SK-N-SH treated with all-trans-retinoic acid at 6 μM for 48 hours (cell line): ENCODE results near the gene RHOT2.

Source experiments
- ATAC-seq: fragments of 200-7000 bp; cut with Tn5 transposase; 3 replicates; pipeline ENCODE4 v1.9.1; 2020; ENCODE audit warnings: mild to moderate bottlenecking, moderate library complexity
- ARNTL ChIP-seq: fragments of 450-650 bp; formaldehyde crosslinking; IDR thresholded peaks from 2 replicates; pipeline ENCODE4 v1.5.0; 2020; ENCODE audit warnings: low read depth, mild to moderate bottlenecking, moderate library complexity, borderline replicate concordance
- BACH2 ChIP-seq: fragments of 250-450 bp; sonication (Bioruptor Pico); IDR thresholded peaks from 2 replicates; pipeline ENCODE4 v1.9.0; 2021; ENCODE audit warnings: mild to moderate bottlenecking, borderline replicate concordance
- CSDC2 ChIP-seq: fragments of 250-450 bp; sonication (Bioruptor Pico); IDR thresholded peaks from 2 replicates; pipeline ENCODE4 v1.5.0; 2020; ENCODE audit warnings: mild to moderate bottlenecking, moderate library complexity
- CSRNP3 ChIP-seq: fragments of 250-450 bp; sonication (Bioruptor Pico); IDR thresholded peaks from 2 replicates; pipeline ENCODE4 v1.5.1; 2021; ENCODE audit warnings: mild to moderate bottlenecking, moderate library complexity
- ESRRG ChIP-seq: fragments of 250-450 bp; sonication (Bioruptor Pico); IDR thresholded peaks from 2 replicates; pipeline ENCODE4 v1.6.1; 2021; ENCODE audit warnings: mild to moderate bottlenecking
- GLIS3 ChIP-seq: fragments of 250-450 bp; sonication (Bioruptor Pico); IDR thresholded peaks from 2 replicates; pipeline ENCODE4 v1.5.0; 2020; ENCODE audit warnings: mild to moderate bottlenecking, moderate library complexity
- ISL1 ChIP-seq: fragments of 250-450 bp; sonication (Bioruptor Pico); IDR thresholded peaks from 2 replicates; pipeline ENCODE4 v2.1.2; 2022; ENCODE audit warnings: mild to moderate bottlenecking, moderate library complexity
- OSR1 ChIP-seq: fragments of 250-450 bp; sonication (Bioruptor Pico); IDR thresholded peaks from 2 replicates; pipeline ENCODE4 v1.8.0; 2022; ENCODE audit warnings: moderate library complexity, mild to moderate bottlenecking, inconsistent platforms
- PATZ1 ChIP-seq: fragments of 250-450 bp; sonication (Bioruptor Pico); IDR thresholded peaks from 2 replicates; pipeline ENCODE4 v1.8.0; 2020; ENCODE audit warnings: mild to moderate bottlenecking, moderate library complexity, borderline replicate concordance
- PPARA ChIP-seq: fragments of 250-450 bp; sonication (Bioruptor Pico); IDR thresholded peaks from 2 replicates; pipeline ENCODE4 v1.5.0; 2020; ENCODE audit warnings: mild to moderate bottlenecking, borderline replicate concordance
- RARB ChIP-seq: fragments of 250-450 bp; sonication (Bioruptor Pico); IDR thresholded peaks from 2 replicates; pipeline ENCODE4 v1.8.0; 2021; ENCODE audit warnings: mild to moderate bottlenecking, moderate library complexity
- SNAI2 ChIP-seq: fragments of 250-450 bp; sonication (Bioruptor Pico); IDR thresholded peaks from 2 replicates; pipeline ENCODE4 v1.5.0; 2020; ENCODE audit warnings: mild to moderate bottlenecking, moderate library complexity
- TCF4 ChIP-seq: fragments of 250-450 bp; sonication (Bioruptor Pico); IDR thresholded peaks from 2 replicates; pipeline ENCODE4 v1.8.0; 2021; ENCODE audit warnings: mild to moderate bottlenecking, moderate library complexity, borderline replicate concordance
- ZC3H10 ChIP-seq: fragments of 250-450 bp; sonication (Bioruptor Pico); IDR thresholded peaks from 2 replicates; pipeline ENCODE4 v1.5.1; 2021; ENCODE audit warnings: mild to moderate bottlenecking, moderate library complexity
- ZFP3 ChIP-seq: fragments of 250-450 bp; sonication (Bioruptor Pico); IDR thresholded peaks from 2 replicates; pipeline ENCODE4 v1.5.0; 2020; ENCODE audit warnings: mild to moderate bottlenecking, moderate library complexity
- ZNF565 ChIP-seq: fragments of 450-650 bp; formaldehyde crosslinking; conservative IDR thresholded peaks from 2 replicates; pipeline ENCODE4 v1.5.0; 2020; ENCODE audit warnings: low read depth, mild to moderate bottlenecking, moderate library complexity
- ZNF70 ChIP-seq: fragments of 450-650 bp; formaldehyde crosslinking; IDR thresholded peaks from 2 replicates; pipeline ENCODE4 v1.5.0; 2020; ENCODE audit warnings: mild to moderate bottlenecking, moderate library complexity
- ZNF8 ChIP-seq: fragments of 450-650 bp; formaldehyde crosslinking; IDR thresholded peaks from 2 replicates; pipeline ENCODE4 v1.5.0; 2020; ENCODE audit warnings: mild to moderate bottlenecking, moderate library complexity
- TF ChIP-seq, protein P1 (sequence below): fragments of 250-450 bp; sonication (Bioruptor Pico); IDR thresholded peaks from 2 replicates; pipeline ENCODE4 v1.5.1; 2020; ENCODE audit warnings: low read depth, mild to moderate bottlenecking, moderate library complexity
- TF ChIP-seq, protein P2 (sequence below): fragments of 250-450 bp; sonication (Bioruptor Pico); IDR thresholded peaks from 2 replicates; pipeline ENCODE4 v1.8.0; 2021; ENCODE audit warnings: low read depth, mild to moderate bottlenecking, moderate library complexity, borderline replicate concordance

Gene RHOT2

DNA sequence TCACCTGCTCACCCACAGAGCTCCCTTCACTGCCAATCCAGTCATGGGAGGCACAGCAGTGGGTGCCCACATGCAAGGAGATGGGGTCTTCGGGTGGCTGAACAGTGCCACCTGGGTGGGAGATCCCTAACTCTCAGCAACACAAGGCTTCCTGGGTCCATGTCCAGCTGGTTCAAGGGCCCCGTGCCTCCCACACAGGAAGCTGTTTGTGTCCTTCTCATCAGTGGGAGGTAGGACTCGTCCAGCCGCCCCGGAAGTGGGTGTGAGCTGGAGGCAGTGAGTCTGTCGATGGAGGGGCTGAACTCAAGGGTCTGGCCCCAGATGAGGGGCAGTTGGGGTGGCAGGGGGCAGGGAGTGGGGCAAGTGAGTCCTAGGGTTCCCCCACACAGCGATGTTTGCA, 36.1 kb downstream of the RHOT2 start (continued):
- no peak for TF ChIP-seq CSRNP3
- TF ChIP-seq RARB (CRISPR knock-in tag): no peak
- no peak for TF ChIP-seq ISL1 (CRISPR knock-in tag)
- TF ChIP-seq OSR1 (CRISPR knock-in tag): no peak
- TF ChIP-seq BACH2 (CRISPR knock-in tag): no peak

DNA sequence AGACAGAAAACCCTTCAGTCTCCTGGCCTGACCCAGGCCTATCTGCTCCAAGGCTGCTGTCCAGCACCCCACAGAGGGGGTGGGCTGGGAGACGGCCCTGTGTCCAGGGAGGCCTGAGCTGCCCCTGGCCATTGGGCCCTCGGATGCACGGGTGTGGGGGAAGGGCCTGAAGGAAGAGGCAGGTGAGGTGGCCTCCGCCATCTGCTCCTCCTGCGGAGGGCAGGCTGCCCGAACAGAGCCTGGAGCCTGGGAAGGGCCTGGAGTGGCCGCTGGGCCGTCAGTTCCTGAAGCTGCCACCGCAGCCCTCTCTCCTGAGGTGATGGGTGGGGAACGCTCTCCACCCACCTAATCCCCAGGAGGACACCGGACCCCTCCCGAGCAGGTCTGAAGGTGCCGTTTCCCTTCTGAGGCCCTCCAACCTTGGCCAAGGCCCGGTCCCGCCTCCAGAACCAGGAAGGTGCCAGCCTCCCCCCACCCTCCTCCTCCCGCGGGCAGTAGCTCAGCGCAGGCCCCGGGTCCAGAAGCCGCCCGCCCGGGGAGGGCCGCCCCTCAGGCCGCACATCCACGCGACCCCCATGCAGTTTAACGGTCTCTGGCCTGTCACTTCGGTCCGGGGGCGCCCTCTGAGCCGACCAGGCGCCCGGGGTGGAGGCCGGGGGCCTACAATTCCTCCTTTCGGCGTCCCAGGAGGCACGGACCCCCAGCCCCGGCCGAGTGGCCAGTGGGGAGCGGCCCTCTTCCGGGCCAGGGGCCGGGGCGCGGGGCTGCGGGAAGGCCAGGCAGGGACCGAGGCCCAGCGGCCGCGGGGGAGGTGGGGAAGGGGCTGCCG, 36.8 kb downstream of the RHOT2 start:
- ATAC-seq: peak; percentile 38
- TF ChIP-seq ISL1 (CRISPR knock-in tag) (no peak), CSRNP3 (no peak), ZFP3 (CRISPR knock-in tag) (no peak), CSDC2 (CRISPR knock-in tag) (no peak), ZNF8 (CRISPR knock-in tag) (no peak), TCF4 (no peak), RARB (CRISPR knock-in tag) (no peak), ARNTL (CRISPR knock-in tag) (no peak), SNAI2 (CRISPR knock-in tag) (no peak), BACH2 (CRISPR knock-in tag) (no peak), PPARA (CRISPR knock-in tag) (no peak), ZC3H10 (CRISPR knock-in tag) (no peak), ESRRG (CRISPR knock-in tag) (no peak), PATZ1 (CRISPR knock-in tag) (no peak), ZNF70 (no peak), GLIS3 (CRISPR knock-in tag) (no peak), ZNF565 (CRISPR knock-in tag) (no peak)
- TF ChIP-seq, protein P1, sequence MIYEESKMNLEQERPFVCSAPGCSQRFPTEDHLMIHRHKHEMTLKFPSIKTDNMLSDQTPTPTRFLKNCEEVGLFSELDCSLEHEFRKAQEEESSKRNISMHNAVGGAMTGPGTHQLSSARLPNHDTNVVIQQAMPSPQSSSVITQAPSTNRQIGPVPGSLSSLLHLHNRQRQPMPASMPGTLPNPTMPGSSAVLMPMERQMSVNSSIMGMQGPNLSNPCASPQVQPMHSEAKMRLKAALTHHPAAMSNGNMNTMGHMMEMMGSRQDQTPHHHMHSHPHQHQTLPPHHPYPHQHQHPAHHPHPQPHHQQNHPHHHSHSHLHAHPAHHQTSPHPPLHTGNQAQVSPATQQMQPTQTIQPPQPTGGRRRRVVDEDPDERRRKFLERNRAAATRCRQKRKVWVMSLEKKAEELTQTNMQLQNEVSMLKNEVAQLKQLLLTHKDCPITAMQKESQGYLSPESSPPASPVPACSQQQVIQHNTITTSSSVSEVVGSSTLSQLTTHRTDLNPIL (CRISPR knock-in tag): no peak
- TF ChIP-seq, protein P2, sequence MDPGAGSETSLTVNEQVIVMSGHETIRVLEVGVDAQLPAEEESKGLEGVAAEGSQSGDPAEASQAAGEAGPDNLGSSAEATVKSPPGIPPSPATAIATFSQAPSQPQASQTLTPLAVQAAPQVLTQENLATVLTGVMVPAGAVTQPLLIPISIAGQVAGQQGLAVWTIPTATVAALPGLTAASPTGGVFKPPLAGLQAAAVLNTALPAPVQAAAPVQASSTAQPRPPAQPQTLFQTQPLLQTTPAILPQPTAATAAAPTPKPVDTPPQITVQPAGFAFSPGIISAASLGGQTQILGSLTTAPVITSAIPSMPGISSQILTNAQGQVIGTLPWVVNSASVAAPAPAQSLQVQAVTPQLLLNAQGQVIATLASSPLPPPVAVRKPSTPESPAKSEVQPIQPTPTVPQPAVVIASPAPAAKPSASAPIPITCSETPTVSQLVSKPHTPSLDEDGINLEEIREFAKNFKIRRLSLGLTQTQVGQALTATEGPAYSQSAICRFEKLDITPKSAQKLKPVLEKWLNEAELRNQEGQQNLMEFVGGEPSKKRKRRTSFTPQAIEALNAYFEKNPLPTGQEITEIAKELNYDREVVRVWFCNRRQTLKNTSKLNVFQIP: no peak
- TF ChIP-seq, all 23 proteins: peak for 0

GRCh38 chr16:705431-706188, 37.7 kb downstream of the RHOT2 start, which contains the start of gene FBXL16:
Gene FBXL16 (minus strand): TSS chr16:705801. CDS start chr16:697405, 8,396 bp downstream.
- no peak for ATAC-seq
- no peak for TF ChIP-seq BACH2 (CRISPR knock-in tag)
- TF ChIP-seq ZC3H10 (CRISPR knock-in tag): no peak
- no peak for TF ChIP-seq PPARA (CRISPR knock-in tag)
- TF ChIP-seq TCF4: no peak
- no peak for TF ChIP-seq ZFP3 (CRISPR knock-in tag)
- no peak for TF ChIP-seq ISL1 (CRISPR knock-in tag)
- TF ChIP-seq, protein P1 (CRISPR knock-in tag): no peak
- no peak for TF ChIP-seq OSR1 (CRISPR knock-in tag)
- peak; percentile 31; the same call in 1 of the 2 replicates for TF ChIP-seq SNAI2 (CRISPR knock-in tag)
- 0 out of 2 replicates have a peak, but pooled peaks have one; percentile 33 for TF ChIP-seq CSDC2 (CRISPR knock-in tag)
- no peak for TF ChIP-seq PATZ1 (CRISPR knock-in tag)
- no peak for TF ChIP-seq ARNTL (CRISPR knock-in tag)
